AML-193 (cell line): Measurements from ENCODE around the gene CIITA.

Experiments
- DNase-seq, 2 experiments: peaks; one replicate each; lab custom pipeline; 2025; lab: John Stamatoyannopoulos, UW

Gene CIITA

DNA sequence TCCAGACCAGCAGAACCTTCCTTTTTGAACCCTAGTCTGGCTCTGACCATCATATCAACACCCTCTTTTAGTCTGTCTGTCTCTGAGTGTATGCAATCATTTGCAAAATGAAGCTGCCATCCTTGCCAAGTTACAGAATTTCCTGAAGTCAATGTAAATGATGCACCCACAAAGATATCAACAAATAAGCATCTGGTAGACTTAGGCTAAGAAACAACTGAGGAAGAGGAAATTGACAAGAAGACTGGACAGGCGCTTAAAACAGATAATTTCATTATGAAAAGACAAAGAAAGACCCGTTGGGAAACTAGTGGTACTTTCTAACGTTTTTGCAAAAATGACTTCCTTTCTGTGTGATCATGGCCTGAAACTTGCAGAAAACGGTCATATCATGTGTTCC, 24.7 kb upstream of the CIITA start:
- peak; percentile 0 to 1 for DNase-seq

DNA sequence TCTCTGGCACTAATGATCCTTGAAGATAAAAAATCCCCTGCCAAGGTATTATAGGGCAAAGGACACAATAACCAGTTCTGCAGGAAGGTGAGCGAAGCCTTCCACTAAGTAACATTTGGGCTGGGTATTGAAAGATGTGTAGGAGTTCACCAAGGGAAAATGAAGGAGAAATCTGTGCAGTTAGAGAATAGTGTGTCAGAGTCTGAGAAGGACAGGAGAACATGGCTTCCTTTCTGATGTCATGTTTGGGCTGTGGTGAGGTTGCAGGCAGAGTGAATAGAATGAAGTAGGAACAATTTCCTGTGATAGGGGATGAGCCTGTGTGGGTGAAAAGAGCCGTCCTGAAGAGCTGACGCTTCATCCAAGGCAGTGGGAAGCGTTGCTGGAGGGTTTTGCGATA, 24.1 kb upstream of the CIITA start:
- no peak for DNase-seq

DNA sequence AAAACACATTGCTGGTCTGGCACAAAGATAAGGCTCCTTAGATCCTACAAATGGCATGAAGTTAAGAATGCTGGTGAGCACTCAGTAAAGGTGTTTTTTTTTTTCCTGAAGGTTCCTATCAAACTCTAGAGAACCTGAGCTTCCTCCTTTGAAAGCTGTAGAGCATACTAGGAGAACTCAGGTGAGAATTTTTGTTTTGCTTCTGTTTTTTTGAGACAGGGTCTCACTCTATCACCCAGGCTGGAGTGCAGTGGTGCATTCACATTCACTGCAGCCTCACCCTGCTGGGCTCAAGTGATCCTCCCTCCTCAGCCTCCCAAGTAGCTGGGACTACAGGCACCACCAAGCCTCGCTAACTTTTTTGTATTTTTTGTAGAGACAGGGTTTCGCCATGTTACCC, 21.0 kb upstream of the CIITA start:
- no peak for DNase-seq

DNA sequence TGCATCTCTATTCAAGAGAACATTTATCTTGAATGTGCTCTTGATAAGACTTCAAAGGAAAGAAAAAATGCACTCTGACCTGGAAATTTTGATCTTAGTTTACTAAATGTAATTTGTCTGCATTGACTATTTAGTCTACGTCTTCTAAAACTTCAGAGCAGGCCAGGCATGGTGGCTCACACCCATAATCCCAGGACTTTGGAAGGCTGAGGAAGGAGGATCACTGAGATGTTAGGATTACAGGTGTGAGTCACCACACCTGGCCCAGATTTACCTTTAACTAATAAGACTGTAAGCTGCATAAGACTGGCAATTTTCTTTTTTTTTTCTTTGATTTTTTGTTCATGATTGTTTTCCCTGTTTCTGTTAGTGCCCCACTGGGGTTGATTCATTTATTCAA, 18.8 kb upstream of the CIITA start:
- no peak for DNase-seq

DNA sequence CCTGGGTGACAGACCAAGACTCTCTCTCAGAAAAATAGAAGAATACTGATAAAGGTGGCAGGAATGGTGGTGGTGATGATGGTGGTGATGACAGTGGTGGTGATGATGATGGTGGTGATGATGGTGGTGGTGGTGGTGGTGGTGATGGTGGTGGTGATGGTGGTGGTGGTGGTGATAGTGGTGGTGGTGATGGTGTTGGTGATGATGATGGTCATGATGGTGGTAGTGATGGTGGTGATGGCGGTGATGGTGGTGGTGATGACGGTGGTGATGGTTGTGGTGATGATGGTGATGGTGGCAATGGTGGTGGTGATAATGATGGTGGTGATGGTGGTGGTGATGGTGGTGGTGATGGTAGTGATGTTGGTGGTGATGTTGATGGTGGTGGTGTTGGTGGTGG, 18.0 kb upstream of the CIITA start:
- DNase-seq: no peak

DNA sequence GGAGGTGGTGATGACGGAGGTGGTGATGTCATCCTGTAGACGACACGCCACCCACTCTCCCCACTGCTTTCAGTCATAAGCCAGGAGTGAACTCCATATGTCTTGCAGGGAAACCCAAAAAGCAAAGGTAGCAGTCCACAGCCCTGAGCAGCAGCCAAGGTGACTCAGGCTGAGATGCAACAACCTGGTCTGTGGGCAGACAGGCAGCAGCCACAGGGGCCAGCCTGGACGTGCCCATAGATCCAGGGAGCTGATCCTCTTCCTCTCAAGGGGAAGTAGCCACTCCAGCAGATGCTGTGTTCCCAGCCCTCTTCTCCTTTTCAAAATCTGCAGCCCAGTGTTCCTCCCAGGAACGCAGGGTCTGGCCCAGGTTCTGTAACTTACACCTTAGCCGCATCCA, 17.3 kb upstream of the CIITA start:
- DNase-seq: no peak

DNA sequence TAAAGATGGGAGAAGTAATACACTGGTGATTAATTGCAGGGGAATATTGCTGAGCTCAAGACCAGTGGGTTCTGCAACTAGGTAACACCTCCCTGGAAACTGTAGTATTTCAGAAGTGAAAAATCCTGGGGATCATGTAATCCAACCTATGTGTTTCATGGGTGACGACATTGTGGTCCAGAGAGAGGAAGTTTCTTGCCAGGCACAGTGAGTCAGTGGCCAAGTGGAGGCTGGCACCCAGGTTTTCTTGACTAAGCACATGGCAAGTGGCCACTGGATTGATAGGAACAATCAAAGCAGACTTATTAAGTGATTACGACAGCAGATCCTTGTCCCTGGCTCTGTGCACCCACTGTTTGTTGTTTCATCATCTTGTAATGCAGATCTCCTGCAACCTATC, 14.6 kb upstream of the CIITA start:
- peak; percentile 64 to 76 for DNase-seq

DNA sequence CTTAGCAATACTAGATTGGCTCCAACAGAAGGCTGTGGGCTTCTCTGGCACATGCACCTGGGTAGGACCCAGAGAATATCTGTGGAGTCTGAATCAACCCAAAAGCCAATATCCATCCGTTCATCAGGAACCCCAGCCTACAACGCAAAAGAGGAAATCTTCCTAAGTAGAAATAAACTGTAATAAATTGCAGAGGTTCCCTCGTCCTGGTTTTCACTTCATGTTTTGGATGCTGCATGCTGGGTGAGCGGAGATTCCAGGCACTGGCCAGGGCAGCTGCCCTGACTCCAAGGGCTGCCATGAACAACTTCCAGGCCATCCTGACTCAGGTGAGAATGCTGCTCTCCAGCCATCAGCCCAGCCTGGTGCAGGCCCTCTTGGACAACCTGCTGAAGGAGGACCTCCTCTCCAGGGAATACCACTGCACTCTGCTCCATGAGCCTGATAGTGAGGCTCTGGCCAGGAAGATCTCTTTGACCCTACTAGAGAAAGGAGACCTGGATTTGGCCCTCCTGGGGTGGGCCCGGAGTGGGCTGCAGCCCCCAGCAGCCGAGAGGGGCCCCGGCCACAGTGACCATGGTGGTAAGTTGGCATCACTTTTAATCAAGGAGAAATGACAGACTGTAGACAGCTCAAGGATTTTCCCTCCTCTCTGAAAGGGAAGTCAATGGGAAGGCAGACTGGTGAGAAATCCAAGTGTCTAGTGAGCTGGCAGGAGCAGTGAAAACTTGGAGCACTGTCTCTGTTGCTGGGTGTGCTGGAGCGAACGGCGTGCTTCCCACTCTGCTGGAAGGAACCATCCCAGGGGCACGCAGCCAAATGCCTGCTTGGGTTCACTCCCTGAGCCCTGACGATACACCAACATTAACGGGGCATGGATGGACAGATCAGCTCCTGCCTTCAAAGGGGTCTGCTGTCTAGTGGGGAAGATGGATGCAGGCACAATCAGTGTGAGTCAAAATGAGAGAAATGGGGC, 10.7 kb upstream of the CIITA start:
- DNase-seq: no peak

DNA sequence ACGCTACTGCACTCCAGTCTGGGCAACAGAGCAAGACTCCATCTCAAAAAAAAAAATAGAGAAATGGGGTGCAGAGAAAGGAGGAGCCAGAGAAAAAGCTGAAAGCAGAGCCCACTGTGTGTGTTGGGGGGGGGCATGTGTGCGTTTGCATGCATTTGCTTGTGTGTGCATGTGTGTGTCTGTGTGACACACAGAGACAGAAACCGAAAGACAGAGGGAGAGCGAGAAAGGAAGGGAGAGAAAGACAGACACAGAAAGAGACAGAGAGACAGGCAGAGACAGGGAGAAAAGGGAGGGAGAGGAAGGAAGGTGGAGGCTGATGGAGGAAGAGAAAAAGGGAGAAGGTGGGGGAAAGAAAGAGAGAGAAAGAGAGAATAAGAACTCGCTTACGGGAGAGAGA, 9.8 kb upstream of the CIITA start:
- no peak for DNase-seq

DNA sequence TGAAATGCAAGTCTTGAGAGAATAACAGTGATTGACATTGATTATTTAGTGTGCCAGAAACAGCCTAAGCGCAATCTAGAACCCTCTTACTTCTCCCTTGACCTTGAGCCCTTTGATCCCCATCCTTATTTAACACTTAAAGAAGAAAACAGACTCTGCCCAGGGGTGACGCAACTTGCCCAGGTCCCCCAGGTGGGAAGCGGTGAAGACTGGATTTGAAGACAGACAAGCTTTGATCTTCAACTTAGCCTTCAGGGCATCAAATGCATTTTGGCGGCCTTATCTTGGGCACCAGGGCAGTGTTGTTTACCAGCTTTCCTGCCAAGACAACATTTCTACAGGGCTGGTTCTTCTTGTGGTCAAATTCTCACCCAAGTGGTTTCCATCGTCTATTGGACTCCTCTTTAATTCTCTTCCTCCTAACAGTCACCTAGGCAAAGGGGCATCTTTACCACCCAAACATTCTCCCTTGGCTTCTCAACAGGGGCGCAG, 8.9 kb upstream of the CIITA start:
- no peak for DNase-seq

DNA sequence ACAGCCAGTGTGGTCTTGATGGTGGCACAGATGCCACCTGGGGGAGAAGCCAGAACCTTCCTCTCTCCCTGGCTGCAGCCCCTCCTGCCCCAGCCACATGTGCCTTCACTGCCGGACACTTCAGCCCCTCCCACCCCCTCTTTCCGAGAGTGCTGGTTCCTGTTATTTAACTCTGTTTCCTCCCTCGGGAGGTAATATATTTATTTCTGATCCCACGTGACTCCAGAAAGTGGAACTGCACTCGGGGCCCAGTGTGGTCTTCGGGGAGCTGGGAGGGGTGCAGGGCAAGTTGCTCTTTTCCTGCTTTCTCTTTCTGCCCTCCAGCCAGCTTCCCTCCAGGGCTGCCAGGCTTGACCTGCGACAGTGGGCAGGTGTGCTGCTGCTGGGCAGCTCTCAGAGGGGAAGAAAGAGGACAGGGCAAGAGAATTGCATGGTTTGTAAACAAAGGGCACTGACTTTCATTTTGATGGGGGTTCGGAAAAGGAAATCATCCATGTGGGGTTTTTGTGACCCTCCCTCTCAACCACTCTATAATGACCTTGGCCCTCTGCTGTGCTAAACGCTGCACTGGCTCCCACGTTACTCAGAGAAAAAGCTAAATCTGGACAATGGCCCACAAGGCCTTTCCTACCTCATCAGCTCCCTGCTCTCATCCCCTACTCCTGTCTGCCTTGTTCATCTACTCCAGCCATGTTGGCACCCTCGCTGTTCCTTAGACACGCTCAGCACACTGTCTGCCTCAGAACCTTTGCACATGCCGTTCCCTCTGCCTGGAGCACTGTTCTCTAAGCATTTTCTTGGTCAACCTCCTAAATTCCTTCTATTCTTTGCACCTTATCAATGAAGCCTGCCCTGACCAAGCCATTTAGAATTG, 8.2 kb upstream of the CIITA start:
- peak; percentile 29 to 42 for DNase-seq

DNA sequence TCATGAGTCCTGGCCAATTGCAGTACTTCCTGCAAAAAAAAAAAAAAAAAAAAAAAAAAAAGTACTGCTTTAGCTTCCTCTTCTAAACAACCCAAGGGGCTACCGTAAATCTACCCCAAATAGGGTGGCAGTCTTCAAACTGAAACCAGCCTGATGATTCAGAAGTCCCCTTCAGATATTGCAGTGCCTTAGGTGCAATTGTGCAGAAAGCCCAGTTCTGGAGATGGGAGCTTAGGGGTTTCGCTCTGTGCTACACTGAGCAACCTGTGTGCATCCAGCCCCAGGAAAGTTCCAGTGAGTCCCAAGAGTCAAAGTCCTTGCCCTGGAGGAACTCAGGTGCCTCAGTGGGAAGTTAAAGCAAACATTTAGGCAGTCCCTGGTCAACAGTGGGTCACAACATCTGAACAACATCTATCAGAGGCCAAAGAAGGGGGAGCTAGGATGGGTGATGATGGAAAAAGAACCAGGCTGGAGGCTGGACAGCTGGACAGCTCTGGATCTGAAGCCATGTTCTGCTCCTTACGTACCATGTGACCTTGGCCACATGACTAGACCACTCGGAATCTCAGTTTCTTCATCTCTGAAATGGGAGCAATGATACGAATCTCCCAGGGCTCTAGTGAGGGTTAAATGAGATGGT, 6.7 kb upstream of the CIITA start:
- DNase-seq: no peak

DNA sequence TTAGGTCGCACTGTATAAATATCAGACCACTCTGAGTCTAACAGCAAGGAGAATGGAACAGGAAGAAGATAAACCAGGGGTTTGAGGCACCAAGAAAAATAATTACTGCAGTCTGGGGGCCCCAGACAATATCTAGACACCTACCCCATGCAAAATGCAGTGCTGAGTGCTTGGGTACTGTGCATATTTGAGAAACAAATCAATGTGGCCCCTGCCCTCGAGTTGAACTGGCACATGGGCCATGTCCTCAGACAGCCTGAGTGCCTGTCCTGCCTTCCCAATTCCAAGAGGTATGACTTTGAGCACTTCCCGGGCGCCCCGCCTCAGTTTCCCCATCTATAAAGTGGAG, 6.2 kb upstream of the CIITA start:
- DNase-seq: no peak

DNA sequence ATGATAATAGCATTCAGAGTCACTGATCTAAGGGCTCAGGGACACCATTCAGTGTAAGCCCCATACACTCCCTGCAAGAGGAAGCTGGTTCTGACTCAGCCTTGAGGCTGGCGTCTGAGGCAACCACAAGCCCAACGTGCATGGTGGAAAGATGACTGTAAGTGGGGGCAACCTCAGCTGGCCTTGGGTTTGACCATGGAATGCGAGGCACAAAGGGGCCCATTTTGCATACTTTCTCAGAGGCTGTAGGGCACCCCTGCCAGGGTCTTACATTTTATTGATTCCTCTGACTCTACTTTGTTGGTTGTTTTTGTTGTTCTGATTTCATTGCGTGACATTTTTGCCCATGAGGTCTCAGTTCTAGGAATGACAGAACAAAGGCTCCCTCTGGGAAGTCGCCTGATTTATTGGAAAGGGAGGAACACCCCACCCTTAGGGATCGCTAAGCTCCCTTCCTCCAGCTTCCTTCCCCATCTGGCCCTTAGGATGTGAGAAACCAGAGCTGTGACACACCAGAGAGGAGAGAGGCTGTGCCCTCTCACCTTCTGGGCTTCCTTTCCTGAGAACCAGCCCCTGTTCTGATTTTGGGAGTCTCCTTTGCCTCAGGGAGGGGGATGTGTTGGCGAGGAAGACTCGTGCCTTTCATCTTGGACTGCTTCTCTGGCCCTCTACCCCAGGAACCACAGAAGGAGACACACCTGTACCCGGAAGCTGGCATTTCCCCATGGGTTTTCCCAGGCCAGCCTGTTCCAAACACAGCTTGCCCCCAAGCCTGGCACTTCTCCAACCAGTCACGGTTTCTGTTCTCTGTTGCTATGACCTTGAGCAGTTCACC, 5.6 kb upstream of the CIITA start:
- DNase-seq: peak; percentile 43 to 48

DNA sequence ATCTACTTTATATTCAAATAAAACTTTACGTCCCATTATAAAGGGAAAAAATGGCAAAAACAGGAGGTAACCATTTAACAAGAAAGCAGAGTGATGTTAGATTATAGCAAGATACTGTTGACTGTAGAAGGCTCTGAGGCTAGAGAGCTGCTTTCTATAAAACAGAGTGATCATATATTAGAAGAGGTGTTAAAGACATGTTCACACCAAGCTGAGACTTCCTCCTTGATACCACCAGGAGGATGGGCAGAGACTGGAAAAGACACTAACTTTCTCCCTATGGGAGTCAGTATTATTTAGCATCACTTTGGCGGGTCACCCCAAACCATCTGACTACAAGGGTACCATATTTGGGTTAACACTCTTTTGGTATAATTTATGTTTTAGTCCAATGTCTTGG, 687 bp upstream of the CIITA start:
- DNase-seq: no peak

DNA sequence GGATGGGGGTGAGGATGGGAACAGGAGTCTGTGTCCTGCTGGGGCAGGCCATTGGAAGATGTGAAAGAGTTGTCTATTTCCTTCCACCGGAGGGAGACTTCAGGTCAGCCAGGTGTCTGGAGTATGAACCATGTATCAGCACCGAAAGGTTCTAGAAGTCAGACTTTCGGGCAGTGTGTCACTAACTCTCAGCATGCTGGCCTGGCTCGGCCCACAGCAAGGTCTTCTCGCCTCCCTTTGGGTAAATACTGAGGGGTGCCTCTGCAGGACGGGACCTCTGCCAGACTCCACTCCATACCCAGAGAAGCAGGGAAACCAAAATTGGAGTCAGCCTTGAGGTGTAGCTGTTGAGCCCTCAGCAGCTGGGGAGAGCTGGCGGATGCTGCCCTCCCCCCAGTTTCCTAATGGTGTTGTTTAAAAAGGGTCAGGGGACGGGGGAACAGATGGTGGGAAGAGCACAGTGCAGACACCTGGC, 507 bp downstream of the CIITA start:
- no peak for DNase-seq

DNA sequence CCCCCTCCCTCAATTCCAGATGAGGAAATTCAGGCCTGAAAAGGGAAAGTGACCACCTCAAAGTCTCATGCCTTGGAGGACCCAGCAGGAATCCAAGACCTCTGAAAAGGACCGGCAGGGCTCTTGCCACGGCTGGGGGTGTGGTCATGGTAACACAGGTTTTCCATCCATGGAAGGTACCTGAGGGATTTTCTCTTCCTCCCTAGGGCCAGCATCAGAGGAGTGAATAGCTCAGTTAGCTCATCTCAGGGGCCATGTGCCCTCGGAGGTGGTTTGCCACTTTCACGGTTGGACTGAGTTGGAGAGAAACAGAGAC, 1.3 kb downstream of the CIITA start:
- DNase-seq: no peak

DNA sequence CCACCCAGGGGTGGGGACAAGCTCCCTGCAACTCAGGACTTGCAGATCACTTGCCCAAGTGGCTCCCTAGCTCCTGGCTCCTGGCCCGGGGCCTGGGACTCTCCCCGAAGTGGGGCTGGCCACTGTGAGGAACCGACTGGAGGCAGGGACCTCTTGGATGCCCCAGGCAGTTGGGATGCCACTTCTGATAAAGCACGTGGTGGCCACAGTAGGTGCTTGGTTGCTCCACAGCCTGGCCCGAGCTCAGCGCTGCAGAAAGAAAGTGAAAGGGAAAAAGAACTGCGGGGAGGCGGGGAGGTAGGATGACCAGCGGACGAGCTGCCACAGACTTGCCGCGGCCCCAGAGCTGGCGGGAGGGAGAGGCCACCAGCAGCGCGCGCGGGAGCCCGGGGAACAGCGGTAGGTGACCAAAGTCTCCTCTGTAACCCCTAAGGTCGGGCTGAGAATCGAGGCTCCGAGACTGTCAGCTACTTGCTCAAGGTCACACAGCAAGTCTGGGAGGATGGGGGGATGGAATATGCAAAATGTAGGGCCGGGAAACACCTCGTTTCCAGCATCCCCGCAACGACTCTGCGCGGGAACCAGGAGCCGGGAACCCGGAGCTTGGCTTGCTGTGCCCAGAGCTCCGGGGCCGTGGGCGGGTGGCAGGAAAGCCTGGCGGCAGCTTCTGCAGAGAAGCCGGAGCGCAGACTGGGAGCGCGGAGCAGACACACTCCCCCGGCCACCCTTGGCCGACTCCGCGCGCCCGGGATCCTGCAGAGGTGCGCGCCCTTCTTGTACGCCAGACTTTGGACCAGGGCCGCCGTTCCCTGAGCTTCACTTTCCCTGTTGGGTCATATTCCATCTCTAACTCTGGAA, 1.9 kb downstream of the CIITA start:
- DNase-seq: no peak

DNA sequence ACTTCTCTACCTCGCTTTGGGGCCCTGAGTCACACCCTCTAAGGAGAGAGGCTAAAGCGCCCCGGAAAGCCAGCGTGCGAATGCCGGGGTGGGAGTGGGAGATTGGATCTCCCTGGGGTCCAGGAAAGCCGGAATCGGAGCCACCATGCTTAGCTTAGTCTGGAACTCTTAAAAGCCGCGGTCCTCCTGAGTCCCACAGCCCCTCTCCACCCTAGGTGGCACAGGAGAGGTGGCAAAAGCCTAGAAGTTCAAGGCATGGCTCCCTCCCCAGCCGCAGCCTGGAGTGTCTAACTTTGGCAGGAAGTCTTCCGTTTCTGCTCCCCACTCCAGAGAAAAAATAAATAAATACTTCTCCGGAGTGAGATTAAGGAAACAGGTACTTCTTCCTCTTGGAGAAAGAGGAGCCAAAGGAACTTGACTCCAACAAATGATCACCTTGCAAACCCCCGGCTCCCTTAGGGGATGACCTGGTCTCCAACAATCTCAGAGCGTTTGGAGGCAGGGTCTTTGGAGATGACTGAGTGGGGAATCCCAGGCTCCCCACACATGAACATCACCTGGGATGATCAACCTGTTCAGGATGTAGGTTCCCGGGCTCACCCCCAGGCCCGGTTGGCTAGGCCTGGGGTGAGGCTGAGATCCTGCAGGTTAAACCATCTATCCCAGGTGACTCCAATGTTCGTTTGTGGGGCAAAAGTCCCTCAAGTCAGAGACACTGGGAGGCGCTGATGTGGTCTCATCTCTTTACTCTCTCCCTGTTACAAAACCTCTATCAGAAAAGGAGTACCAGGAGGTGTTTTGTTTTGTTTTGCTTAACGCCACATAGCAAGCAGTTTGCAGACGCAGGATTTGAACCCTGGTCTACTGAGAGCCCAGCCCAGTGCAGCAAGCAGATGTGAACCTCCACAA, 2.9 kb downstream of the CIITA start:
- no peak for DNase-seq
